Activated T-cell treated with anti-CD3 and anti-CD28 coated beads for 48 hours (primary cell): ENCODE data around the gene ZNF124.
"Not testable (repeated sequence)": the region's sequence is repeated elsewhere in the genome, so short reads cannot be mapped to it uniquely, and the experiment has no call there.

ENCODE experiments used
- DNase-seq: peaks from one replicate; pipeline ENCODE4 v3.0.0-alpha.2; 2020; ENCODE audit warnings: low read depth

Gene ZNF124

DNA sequence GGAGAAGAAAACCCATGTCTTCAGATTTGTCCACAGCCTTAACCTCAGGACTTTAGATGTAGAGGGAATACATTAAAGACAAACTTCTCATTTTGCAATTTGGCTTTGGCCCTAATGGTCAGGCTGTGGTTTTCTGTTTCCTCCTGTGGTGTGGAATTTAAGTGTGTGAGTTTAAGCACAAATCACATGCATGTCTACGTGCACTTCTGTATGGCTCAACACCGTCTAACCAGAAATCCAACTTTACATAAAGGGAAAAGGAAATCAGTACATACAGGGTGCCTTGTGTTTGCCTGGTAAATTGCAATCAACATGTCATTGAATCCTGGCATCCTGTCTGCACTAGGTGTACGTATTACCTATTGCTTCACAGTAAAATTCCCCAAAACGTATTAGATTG lies 1.2 kb upstream of the ZNF124 start:
- no peak for DNase-seq

DNA sequence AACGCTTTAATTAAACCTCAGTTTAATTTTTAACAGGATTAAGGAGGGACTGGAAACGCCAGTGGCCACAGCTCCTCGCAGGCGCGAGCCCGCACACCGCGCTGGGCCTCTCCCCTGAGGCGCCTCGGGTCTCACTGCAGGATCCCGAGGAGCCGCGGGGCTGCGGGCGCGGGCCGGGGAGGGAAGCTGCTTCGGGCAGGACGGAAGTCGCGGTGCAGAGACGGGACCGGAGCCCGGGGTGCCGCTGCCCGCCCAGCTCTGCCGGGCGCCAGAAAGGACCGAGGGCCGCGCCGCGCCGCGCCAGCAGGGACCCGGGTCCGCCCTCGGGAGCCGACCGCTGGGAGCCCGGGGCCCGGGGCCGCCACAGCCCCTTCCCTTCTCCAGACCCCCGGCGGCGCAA lies 377 bp downstream of the ZNF124 start:
- not testable (repeated sequence) for DNase-seq

DNA sequence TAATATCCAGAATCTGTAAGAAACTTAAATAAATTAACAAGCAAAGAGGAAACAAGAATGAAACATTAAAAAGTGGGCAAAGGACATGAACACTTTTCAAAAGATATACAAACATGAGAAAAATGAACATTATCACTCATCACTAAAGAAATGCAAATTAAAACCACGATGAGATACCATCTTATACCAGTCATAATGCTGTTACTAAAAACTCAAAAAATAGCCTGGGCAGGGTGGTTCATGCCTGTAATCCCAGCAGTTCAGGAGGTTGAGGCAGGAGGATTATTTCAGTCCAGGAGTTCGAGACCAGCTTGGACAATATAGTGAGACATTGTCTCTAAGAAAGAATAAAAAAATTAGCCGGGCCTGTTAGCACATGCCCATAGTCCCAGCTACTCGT lies 6.1 kb downstream of the ZNF124 start:
- DNase-seq, result no peak

DNA sequence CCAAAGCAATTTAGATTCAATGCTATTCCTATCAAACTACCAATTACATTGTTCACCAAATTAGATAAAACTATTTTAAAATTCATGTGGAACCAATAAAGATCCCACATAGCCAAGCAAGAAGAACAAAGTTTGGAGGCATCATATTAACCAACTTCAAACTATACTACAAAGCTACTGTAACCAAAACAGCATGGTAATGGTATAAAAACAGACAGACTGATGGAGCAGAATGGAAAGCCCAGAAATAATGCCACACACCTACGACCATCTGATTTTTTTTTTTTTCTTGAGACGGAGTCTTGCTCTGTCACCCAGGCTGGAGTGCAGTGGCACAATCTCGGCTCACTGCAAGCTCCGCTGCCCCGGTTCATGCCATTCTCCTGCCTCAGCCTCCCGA lies 7.1 kb downstream of the ZNF124 start:
- DNase-seq, result no peak

DNA sequence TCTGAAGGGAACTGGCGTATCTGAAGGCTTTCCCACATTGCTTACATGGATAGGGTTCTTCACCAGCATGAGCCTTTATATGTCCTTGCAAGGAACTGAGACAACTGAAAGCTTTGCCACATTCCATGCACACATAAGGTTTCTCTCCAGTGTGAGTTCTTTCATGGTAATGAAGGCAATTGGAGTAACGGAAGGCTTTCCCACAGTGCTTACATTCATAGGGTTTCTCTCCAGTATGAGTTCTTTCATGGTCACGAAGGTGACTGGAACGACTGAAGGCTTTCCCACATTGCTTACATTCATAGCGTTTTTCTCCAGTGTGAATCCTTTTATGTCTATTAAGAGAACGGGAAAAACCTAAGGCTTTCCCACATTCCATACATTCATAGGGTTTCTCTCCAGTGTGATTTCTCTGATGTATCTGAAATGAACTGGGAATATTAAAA lies 15.0 kb downstream of the ZNF124 start:
- no peak for DNase-seq

DNA sequence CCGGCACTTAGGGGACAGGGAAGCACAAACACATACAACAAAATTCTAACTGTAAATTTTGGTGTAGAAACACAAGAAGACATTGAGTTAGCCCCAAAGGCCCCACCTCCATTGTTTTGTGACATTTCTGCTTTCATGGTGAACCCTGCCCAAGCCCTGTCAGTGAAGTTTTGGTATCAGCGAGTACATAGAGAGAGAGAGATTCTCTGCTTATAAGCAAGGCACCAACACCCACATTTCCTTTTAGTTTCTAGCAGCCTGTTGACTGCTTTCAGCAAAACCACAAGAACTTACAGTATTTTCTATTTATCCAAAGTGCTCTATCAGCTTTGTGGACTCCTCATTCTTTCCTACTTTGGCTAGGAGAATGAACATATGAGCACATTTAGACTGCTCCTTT lies 24.0 kb downstream of the ZNF124 start:
- DNase-seq, result no peak

DNA sequence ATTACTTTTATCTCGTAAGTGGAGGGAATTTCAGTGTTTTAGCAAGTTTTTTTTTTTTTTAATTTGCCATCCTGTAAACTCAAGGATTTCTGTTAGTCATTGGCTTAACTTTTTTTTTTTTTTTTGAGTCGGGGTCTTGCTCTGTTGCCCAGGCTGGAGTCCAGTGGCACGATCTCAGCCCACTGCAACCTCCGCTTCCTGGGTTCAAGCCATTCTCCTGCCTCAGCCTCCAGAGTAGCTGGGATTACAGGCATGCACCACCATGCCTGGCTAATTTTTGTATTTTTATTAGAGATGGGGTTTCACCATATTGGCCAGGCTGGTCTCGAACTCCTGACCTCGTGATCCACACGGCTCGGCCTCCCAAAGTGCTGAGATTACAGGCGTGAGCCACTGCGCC lies 24.7 kb downstream of the ZNF124 start:
- not testable (repeated sequence) for DNase-seq

DNA sequence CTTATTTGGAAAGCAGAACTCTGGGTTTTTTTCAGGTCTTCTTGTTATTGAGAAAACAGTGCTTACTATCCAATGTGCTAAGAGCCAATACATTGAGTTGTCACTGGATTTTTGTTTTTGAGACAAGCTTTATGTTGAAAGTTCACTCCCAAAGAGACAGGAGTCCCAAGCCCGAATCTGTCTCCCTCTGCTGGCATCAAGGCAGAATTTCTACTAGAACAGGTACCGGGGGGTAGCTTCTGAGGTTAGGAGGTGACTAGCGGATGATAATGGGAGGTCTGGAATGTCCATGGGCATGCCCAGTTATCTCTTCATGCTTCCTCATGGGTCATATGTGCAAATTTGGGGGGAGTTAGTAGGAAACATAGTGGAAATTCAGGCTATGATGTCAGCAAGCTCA lies 25.1 kb downstream of the ZNF124 start:
- no peak for DNase-seq

DNA sequence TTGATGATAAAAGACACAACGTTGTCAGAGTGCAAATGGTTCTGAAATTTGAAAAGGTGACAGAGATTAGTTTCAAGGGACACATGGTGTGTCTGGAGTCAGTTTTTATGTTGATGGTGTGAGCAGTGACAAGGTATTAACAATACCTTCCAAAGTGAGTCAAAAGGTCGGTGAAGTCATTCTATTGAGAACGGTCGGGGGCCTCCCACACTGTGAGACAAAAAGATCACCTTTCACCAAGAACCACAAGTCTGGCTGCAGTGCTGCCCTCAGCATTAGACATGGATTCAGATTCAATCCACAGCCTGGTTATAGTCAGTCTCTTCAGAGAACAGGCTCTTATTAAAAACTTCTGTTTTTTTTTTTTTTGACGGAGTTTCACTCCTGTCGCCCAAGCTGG lies 26.5 kb downstream of the ZNF124 start:
- DNase-seq, result no peak

DNA sequence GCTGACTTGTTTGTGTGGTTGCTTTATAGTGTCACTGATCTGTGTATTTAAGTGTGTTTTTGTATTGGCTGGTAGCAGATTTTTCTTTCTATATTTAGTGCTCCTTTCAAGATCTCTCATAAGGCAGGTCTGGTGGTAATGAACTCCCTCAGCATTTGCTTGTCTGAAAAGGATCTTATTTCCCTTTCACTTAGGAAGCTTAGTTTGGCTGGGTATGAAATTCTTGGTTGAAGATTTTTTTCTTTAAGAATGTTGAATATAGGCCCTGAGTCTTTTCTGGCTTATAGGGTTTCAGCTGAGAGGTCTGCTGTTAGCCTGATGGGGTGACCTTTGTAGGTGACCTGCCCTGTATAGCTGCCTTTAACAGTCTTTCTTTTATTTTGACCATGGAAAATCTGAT lies 32.3 kb downstream of the ZNF124 start:
- not testable (repeated sequence) for DNase-seq

DNA sequence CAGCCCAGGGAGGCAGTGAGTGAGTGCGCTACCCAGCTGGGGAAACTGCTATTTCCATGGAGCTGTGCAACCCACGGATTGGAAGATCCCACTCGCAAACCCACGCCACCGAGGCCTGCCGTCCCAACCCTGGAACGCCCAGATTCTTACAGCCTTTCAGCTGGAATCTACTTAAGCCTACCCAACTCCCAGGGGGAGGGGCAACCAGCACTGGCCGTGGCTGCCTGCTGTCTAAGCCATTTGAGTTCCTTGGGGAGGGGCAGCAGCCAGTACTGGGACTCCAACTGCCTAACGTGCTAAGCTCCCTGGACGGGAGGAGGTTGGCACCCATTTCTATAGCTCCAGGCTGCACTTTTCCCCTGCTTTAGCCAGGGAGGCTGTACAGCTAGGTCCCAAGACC lies 40.6 kb downstream of the ZNF124 start:
- no peak for DNase-seq

DNA sequence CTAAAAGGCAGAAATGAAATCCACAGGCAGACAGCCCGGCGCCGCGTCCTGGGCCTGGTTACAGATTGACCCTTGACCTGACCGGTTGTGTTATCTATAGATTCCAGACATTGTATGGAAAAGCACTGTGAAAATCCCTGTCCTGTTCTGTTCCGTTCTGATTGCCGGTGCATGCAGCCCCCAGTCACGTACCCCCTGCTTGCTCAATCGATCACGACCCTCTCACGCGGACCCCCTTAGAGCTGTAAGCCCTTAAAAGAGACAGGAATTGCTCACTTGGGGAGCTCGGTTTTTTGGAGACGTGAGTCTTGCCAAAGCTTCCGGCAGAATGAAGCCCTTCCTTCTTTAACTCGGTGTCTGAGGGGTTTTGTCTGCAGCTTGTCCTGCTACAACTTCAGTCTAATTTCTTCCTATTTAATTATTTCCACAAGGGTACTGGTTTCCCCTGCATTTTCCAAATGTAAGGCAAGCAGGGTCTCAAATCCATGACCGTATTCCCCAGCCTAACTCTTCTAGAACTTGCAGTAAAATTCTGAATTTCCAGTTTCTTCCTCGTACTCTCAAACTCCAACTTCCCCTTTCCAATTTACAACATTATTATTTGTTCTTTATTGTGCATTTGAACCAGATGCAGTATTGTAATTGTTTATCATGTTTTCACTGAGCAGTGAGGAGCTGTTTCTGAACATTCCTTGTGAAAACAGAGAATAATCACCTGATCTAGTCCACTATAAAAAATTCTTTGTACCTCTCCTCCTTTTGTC lies 44.1 kb downstream of the ZNF124 start:
- DNase-seq, result not testable (repeated sequence)

DNA sequence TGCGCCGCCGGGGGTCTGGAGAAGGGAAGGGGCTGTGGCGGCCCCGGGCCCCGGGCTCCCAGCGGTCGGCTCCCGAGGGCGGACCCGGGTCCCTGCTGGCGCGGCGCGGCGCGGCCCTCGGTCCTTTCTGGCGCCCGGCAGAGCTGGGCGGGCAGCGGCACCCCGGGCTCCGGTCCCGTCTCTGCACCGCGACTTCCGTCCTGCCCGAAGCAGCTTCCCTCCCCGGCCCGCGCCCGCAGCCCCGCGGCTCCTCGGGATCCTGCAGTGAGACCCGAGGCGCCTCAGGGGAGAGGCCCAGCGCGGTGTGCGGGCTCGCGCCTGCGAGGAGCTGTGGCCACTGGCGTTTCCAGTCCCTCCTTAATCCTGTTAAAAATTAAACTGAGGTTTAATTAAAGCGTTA lies 45.2 kb downstream of the ZNF124 start:
- not testable (repeated sequence) for DNase-seq

DNA sequence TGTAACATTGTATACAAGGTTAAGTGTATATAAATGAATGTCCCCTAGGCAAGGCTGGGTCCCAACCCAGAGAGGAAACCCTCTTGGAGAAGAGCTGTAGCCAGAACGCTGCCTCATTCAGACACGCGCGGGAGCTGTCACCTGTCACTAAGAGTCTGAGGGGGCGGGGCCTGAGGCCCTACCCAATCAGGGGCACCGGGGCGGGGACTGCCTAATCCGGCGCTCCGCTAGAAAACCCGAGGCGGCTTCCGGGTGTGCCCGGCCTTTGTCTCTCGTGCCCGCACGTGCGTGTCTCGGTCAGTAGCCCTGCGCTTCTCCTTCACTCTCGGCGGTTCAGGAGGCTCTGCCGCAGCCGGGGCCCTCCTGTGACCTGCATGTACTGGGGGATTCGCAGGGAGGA lies 45.7 kb downstream of the ZNF124 start:
- DNase-seq, result not testable (repeated sequence)

DNA sequence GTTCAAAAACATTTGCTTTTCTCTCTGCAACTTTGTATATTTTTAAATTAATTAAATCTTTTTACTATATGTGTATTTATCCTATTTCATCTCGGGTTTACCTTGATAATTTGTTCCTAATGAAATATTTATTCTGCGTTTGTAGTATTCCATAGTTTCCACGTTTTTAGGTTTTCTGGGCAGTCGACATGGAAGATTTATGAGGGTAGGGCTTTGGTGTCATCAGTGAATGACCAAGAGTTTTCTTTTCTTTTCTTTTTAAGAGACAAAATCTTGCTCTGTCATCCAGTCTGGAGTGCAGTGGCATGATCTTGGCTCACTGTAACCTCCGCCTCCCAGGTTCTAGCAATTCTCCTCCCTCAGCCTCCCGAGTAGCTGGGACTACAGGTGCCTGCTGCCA lies 50.4 kb downstream of the ZNF124 start:
- DNase-seq, result no peak

DNA sequence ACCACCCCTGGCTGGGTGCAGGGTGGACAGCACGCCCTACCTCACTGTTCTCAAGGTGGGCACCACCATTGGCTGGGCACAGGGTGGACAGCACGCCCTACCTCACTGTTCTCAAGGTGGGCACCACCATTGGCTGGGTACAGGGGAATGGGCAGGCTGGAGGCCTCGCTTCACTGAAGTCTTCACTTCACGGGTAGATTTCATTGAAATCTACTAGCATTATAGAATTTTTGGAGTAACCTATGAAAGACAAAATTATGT lies 51.5 kb downstream of the ZNF124 start:
- not testable (repeated sequence) for DNase-seq

DNA sequence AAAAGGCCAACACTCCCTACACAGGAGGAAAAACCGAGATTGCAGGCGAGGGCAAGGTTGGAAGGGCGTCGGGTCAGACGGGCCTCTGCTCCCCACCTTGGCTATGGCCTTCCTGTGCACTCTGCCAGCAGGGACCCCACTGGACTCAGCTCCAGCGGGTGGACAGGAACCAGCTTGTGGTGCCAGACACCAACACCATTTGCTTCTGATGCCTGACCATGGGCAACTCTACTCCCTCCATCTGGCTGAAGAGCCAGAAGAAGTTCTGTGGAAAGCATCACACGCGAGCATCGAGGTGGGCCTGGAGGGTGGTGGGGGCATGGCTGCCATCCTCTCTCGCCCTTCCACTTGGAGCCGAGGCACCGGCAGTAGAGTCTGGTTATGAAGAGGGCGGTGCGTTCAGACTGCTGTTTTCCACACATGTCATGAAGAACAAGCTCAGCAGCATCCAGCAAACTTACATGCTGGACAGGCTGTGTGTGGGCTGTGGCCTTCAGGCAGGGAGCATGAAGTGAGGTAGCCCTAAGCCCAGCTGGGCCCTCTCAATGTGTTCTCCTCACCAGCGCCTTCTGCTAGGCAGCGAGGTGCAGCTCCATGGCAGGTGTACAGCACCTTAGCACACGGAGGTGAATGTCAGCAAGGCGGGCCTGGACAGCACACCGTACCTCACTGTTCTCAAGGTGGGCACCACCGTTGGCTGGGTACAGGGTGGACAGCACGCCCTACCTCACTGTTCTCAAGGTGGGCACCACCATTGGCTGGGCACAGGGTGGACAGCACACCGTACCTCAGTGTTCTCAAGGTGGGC lies 52.0 kb downstream of the ZNF124 start:
- no peak for DNase-seq

DNA sequence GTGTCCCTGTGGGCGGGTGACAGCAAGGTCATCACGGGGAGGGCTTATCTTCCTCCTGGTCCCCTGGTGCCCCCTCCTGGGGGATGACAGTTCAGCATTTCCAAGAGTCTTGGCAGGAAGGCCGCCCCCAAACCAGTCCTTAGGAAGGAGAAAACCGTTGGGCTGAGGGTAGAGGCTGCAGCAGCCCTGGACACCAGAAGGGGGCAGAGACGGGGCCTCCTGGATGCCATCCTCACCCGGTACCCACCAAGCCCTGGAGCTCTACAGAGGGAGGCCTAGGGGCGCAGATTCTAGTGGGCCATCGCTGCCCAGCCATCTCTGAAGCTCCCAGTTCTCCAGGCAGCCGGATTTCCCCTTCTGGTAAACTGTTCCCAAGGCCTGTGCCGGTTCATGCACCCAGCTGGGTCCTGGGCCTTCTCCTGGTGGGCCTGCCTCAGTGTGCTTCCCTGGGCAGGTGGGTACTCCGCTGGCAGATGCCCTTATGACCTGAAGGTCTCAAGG lies 52.8 kb downstream of the ZNF124 start:
- no peak for DNase-seq

DNA sequence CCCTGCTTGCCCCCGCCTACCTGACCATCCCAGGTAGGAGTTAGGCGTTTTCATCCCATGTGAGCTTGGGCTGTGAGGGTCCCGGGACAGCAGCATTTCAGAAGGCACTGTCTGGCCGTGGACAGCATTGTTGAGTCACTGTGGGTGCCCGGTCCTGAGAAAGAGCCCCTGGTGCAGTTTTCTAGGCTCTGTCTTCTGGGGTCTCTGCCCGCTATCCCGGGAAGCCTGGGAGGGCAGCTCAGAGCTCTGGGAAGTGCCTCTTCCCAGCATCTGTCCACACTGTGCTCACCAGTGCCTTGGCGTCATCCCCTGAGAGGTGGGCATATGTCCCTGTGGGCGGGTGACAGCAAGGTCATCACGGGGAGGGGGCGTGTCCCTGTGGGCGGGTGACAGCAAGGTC lies 56.3 kb downstream of the ZNF124 start:
- no peak for DNase-seq

DNA sequence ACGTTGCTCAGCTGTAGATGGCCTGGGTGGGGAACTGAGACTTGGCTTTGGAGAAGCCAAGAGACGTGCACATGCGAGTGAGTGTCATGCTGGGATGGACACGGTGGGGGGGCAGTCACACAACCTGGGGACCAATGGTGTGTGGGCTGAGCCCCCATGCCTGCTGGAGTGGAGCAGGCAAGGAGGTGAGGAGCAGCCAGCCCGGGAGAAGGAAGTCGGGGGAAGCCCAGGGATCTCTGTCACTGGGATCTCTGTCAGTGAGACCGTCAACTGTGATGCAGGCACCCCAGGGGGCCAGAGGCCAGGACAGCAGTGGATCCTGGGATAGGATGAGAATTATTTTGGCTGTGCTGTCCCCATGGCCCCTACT lies 56.7 kb downstream of the ZNF124 start:
- no peak for DNase-seq

DNA sequence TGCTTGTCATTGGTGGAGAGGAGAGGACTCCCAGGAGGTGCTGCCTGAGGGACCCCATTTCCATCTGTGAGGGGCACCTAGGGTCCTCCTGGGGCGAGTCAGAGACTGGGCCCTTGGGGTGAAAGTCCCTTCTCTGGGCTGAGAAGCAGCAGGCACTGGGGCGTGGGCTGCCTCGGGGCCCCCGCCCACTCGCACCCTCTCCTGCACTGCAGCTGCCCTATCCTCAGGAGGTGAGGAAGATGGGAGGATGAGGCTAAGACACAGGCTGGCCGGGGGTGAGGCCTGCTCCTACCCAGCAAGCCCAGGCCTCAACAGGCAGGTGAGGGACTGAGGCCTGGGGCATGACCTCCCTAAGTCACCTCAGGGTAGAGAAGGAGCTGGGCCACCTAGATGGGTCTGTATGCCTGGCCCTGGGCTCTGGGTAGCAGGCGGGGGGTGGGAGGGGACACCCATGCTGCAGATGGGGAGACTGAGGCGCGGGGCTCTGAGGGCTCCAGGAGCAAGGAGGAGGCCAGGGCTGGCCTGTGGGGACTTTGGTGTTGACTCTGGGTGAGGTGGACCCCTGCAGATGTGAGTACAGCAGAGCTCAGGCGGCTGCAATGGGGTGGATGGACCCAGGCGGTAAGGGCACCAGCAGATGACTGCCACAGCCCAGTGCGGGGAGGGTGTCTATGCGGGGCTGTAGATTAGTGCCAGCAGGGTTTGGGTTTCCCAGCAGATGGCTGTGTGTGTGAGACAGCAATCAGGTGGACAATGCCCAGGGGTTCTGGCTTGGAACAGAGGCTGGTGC lies 57.3 kb downstream of the ZNF124 start:
- DNase-seq, result no peak

DNA sequence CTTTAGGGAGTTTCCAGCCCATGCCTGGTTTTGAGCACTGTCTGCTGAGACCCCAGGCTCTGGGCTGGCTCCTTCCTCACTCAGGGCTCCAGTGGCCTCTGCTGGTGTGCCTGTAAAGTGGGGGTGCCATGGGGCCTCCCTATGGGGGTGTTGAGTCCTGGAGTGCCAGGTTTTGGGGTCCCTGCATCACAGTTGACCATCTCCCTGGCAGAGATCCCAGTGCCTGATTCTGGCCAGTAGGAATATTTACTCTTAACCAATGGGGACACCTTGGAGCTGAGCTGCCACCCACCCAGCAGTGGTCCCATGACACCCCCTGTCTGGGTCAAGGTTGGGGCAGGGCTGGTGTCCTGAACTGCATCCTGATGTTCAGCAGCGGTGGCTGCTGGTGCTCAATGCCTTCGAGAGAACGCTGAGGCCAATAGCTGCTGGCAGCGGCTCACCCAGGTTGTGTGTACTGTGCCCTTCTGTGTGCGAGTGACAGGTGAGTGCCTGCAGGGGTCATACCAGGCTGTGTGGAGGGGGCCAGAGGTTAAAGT lies 58.0 kb downstream of the ZNF124 start:
- DNase-seq, result no peak

DNA sequence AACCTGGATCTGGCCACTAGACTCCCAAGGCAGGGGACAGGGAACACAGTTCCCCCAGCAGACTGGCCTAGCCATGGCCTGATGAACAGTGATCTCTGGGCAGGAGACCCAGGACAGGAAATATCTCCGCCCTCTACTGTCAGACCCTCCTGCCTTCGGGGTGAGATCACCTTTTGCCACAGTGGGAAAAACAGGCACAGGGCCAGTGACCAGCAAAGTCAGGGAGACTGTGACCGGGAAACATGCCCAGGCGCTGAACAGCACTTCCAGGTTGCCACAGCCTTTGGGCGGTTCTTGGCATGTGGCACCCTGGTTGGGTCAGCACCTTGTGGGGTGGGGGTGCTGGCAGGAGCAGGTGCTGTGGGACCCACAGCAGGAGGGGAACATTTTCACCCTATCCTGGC lies 58.7 kb downstream of the ZNF124 start:
- DNase-seq, result no peak
